GM18526 (cell line): Measurements from ENCODE around the gene KRTAP3-1.
"Not testable (repeated sequence)": the region's sequence is repeated elsewhere in the genome, so short reads cannot be mapped to it uniquely, and the experiment has no call there.

Experiments
- POLR2A ChIP-seq: IDR thresholded peaks from 3 replicates; pipeline ENCODE4 v1.6.1; 2011; ENCODE audit not compliant: insufficient read length; ENCODE audit errors: extremely low read depth

Gene KRTAP3-1

DNA sequence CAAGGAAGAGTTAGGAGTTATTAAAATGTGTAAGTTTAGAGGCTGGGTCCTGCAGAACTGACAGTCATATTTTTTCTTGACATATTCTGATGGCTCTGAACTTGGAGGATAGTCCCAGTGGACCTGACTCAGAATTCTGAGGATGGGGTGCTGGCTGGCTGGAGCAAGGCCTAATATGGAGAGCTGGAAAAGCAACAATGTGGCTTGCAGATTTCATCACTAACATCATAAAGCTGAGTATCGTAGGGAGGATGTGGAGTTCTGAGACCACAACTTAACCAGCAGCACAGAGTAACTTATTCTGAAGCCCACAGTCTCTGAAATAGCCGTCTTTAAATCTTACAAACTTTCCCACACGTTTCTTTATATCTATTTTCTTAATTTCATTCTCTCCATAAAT is 15.8 kb upstream of the KRTAP3-1 start:
- no peak for TF ChIP-seq POLR2A

DNA sequence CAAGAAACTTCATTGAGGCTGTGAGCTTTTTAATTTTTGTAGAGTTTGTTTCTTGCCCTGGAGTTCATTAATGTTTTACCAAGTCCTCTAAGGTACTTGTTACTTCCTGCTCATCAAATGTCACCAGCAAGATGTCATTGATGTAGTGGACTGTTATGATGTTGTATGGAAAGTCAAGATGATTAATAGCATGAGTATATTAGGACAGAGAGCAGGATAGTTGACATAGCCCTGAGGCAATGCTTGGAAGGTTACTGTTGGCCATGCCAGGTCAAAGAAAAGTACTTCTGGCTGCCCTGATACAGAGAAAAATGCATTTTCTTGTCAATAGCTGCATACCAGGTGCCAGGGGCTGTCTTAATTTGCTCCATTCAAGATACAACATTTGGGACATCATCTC is 11.4 kb upstream of the KRTAP3-1 start:
- TF ChIP-seq POLR2A = no peak

GRCh38 chr17:41019415-41019814 is 10.5 kb upstream of the KRTAP3-1 start:
- no peak for TF ChIP-seq POLR2A

GRCh38 chr17:41018541-41018940 is 9.6 kb upstream of the KRTAP3-1 start:
- TF ChIP-seq POLR2A = no peak

DNA sequence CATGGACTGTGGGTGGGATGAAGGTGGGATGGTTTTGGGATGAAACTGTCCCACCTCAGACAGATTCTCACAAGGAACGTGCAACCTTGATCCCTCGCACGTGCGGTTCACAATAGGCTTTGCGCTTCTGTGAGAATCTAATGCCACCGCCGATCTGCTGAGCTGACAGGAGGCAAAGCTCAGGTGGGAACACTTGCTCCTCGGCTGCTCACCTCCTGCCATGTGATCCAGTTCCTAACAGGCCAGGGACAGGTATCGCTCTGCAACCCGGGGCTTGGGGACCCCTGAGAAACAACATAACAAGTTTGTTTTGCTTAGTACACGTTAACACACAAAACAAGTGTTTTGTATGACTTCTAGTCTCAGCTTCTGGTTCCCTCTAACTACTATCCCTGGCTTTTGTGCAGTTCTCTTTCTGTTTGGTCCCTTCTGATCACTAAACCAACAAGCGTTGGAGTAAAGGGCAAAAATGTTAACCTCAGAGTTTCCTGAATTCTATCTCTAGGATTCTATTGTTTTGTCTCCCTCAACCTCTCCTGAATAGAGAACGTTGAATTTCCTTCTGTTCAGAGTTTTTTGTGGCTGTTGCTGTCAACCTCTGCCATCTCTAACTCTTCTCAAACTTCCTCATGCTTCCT is 7.8 kb upstream of the KRTAP3-1 start:
- no peak for TF ChIP-seq POLR2A

DNA sequence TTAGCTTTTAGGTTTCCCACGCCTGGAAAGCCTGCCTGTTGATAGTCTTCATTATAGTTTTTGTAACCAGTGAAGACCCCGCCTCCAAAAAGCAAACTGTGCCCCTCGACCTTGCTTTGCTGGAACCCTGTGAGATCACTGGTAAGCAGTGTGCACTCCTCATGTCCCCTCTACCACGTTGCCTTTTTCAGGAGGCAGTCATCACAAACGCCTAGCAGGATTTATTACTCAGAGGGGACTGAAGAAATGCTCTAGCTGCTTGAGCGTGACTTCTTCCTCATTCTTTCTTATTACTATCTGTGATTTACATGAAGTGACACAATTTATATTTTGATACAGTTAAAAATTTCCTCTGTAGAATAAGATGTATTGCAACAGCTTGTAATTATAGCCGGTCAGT is 6.5 kb upstream of the KRTAP3-1 start:
- TF ChIP-seq POLR2A = no peak

- TF ChIP-seq POLR2A = no peak
Measured at GRCh38 chr17:41013606-41014005, 4.7 kb upstream of the KRTAP3-1 start.

GRCh38 chr17:41013181-41013580 is 4.3 kb upstream of the KRTAP3-1 start:
- TF ChIP-seq POLR2A = no peak

DNA sequence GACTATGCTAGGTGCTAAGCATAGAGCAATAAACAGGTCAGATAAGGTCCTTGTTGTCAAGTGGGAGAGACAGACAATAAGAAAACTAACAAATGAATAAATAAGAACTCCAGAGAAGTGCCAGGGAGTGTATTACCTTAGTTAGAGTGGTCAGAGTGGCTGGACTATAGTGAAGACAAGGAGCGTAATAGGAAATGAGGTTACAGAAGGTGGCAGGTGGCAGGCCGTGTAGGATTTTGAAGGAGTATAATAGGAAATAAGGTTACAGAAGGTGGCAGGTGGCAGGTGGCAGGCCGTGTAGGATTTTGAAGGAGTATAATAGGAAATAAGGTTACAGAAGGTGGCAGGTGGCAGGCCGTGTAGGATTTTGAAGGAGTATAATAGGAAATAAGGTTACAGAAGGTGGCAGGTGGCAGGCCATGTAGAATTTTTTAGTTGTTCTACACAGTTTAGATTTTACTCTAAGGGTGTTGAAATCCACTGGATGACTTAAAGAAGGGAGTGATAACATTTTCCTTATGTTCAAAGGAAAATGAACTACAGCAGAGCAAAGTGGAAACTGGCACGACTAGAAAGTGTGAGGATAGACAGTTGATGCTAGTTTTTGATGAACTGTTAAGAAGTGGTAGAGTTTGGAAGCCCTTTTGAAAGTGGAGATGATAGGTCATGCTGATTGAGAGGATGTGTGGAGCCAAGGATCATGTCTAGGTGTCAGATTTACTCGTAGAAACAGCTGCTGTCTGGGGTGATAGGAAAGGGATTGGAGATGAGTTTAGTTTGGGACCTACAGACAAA is 3.6 kb upstream of the KRTAP3-1 start:
- TF ChIP-seq POLR2A = no peak

GRCh38 chr17:41010441-41010840 is 1.5 kb upstream of the KRTAP3-1 start:
- TF ChIP-seq POLR2A = no peak

GRCh38 chr17:41009936-41010335 is 1.0 kb upstream of the KRTAP3-1 start:
- no peak for TF ChIP-seq POLR2A

GRCh38 chr17:41009301-41009760 is 403 bp upstream of the KRTAP3-1 start:
- no peak for TF ChIP-seq POLR2A

DNA sequence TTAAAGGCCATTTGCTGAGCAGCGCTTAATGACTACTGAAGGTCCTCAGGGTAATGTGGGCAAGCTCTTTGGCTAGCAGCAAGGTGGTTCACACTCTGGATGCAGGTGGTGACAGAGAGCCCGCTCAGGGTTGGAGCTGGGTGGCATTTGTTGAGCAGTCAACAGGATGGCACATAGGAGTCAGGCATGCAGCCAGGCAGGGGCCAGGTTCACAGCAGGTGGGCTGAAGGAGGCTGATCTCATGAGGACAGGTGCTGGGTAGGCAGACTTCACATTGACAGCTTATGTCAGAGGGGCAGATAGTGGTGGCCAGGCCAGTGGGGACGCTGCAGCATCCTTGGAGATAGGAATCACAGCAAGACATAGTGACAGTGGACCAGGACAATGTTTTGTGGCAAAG is 4.5 kb downstream of the KRTAP3-1 start:
- no peak for TF ChIP-seq POLR2A

DNA sequence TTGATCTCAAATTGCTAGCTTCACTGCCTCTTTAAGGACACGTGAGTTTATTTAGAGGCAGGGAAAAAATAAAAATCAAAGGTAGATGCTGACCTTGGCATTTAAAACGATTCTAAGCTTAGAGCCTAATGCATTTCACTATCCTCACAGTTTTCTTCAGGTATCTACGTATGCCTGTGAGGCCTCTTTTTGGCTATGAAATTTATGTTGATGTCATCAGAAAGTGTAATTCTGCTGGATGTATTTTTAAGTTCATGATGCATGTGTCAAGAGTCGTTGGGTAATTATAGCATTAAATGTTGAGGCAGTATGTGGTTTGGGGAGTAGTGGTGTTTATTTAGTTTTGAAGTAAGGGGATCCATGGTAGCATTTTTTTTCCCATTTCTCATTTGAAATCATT is 5.0 kb downstream of the KRTAP3-1 start:
- no peak for TF ChIP-seq POLR2A

- no peak for TF ChIP-seq POLR2A
Measured at GRCh38 chr17:41002814-41003213, 6.1 kb downstream of the KRTAP3-1 start.

GRCh38 chr17:41001795-41002194 is 7.1 kb downstream of the KRTAP3-1 start:
- TF ChIP-seq POLR2A = no peak

- TF ChIP-seq POLR2A = not testable (repeated sequence)
Measured at GRCh38 chr17:40999563-40999962, 9.4 kb downstream of the KRTAP3-1 start, which contains the start of gene KRTAP3-2. Gene KRTAP3-2 (minus strand): TSS chr17:40999906. CDS start chr17:40999853, 53 bp downstream.
